ENCODE results near the gene MMP23B. TPM values are rescaled to one million over a fixed set of nuclear protein-coding genes. Genes with fewer than 3 reads are reported as not detected.
"Not testable (repeated sequence)": the region's sequence is repeated elsewhere in the genome, so short reads cannot be mapped to it uniquely, and the experiment has no call there.

The MMP23B gene
- total RNA-seq, 2 experiments from 2014 or later: 1.8 to 2.3 TPM

- CTCF ChIA-PET: interaction anchor here (0.9 kb wide), 1 partner anchor 10 kb away, joined by 3 read pairs; the partner anchor contains the start of gene MIB2
- peaks cover 6% of the 10 kb centered on the region for H3K4me1 Mint-ChIP-seq
- no peak for DNase-seq
- H3K4me3 Mint-ChIP-seq: no peak overlapping the region
- POLR2A ChIA-PET: no interaction called here
- peaks cover 2% of the 10 kb centered on the region for H3K36me3 Mint-ChIP-seq (ENCODE audit: low read depth)
- no peak overlapping the region for H3K27ac Mint-ChIP-seq
- H3K9me3 Mint-ChIP-seq: no peaks in the 10 kb centered on the region
- H3K27me3 Mint-ChIP-seq: peaks cover 2% of the 10 kb centered on the region
Observed at GRCh38 chr1:1625824-1626206, 6.2 kb upstream of the MMP23B start.

- H3K27me3 Mint-ChIP-seq: peaks cover 3% of the 10 kb centered on the region
- ChIA-PET POLR2A (no interaction called here), CTCF (interaction anchor here (0.9 kb wide), 1 partner anchor 10 kb away, joined by 3 read pairs; the partner anchor contains the start of gene MIB2)
- no peak for DNase-seq
- peaks cover 2% of the 10 kb centered on the region for H3K36me3 Mint-ChIP-seq (ENCODE audit: low read depth)
- peaks cover 6% of the 10 kb centered on the region for H3K4me1 Mint-ChIP-seq
- H3K9me3 Mint-ChIP-seq: no peaks in the 10 kb centered on the region
- no peak overlapping the region for H3K27ac Mint-ChIP-seq
- no peak overlapping the region for H3K4me3 Mint-ChIP-seq
Observed at GRCh38 chr1:1626207-1627141, 5.5 kb upstream of the MMP23B start.

DNA sequence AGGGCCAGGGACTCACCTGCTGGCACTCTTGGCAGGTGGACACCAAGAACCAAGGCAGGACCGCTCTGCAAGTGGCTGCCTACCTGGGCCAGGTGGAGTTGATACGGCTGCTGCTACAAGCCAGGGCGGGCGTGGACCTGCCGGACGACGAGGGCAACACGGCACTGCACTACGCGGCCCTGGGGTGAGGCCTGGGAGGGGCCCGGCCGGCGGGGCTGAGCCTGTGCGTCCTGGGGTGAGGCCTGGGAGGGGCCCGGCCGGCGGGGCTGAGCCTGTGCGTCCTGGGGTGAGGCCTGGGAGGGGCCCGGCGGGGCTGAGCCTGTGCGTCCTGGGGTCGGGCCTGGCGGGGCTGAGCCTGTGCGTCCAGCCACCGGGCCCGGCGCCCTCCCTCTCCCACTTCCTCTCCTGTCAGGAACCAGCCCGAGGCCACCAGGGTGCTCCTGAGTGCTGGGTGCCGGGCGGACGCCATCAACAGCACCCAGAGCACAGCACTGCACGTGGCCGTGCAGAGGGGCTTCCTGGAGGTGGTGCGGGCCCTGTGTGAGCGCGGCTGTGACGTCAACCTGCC, 4.6 kb upstream of the MMP23B start:
- ChIA-PET CTCF (no interaction called here), POLR2A (no interaction called here)
- Mint-ChIP-seq H3K4me3 (no peak overlapping the region), H3K36me3 (ENCODE audit: low read depth) (peaks cover 2% of the 10 kb centered on the region), H3K27me3 (peaks cover 4% of the 10 kb centered on the region), H3K4me1 (peaks cover 7% of the 10 kb centered on the region), H3K27ac (no peak overlapping the region), H3K9me3 (no peaks in the 10 kb centered on the region)
- DNase-seq: no peak

DNA sequence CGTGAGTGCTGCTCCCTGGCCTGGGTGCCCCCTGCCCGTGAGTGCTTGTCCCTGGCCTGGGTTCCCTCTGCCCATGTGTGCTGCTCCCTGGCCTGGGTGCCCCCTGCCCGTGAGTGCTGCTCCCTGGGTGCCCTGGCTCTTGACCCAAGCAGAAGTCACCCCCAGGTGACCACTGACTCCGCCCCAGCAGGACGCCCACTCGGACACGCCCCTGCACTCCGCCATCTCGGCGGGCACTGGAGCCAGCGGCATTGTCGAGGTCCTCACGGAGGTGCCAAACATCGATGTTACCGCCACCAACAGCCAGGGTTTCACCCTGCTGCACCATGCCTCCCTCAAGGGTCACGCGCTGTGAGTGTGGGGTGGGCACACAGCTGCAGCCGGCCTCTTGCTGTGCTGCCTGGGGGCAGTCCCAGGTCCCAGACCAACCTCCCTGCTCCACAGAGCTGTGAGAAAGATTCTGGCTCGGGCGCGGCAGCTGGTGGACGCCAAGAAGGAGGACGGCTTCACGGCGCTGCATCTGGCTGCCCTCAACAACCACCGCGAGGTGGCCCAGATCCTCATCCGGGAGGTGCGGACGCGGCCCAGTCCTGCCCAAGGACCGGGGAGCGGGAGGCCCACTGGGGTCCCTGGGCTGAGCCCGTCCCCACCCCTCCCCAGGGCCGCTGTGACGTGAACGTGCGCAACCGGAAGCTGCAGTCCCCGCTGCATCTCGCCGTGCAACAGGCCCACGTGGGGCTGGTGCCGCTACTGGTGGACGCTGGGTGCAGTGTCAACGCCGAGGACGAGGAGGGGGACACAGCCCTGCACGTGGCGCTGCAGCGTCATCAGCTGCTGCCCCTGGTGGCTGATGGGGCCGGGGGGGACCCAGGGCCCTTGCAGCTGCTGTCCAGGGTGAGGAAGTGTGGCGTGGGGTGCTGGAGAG, 3.9 kb upstream of the MMP23B start:
- no peak for DNase-seq
- POLR2A ChIA-PET: interaction anchor here (0.6 kb wide), 1 partner anchor 26 kb away, joined by 3 read pairs; no protein-coding TSS in a partner anchor
- Mint-ChIP-seq H3K27ac (peak overlapping the region; percentile 9), H3K36me3 (ENCODE audit: low read depth) (peaks cover 2% of the 10 kb centered on the region), H3K9me3 (no peaks in the 10 kb centered on the region), H3K27me3 (peaks cover 4% of the 10 kb centered on the region), H3K4me1 (peaks cover 7% of the 10 kb centered on the region), H3K4me3 (peak overlapping the region; percentile 5)
- CTCF ChIA-PET: interaction anchor here (0.9 to 1.8 kb wide), 5 partner anchors 8 to 77 kb away, joined by 3 to 6 read pairs (median 3); partner anchors contain the start of gene MIB2

- Mint-ChIP-seq H3K4me1 (peaks cover 7% of the 10 kb centered on the region), H3K27ac (peak overlapping the region; percentile 41)
- CTCF ChIA-PET: interaction anchor here (0.6 to 1.8 kb wide), 7 partner anchors 9 to 255 kb away, joined by 3 to 6 read pairs (median 3); partner anchors contain the start of gene MIB2
Observed at GRCh38 chr1:1628754-1629429, 3.1 kb upstream of the MMP23B start.

GRCh38 chr1:1629430-1630190, 2.4 kb upstream of the MMP23B start:
- peaks cover 4% of the 10 kb centered on the region for H3K27me3 Mint-ChIP-seq
- no peaks in the 10 kb centered on the region for H3K9me3 Mint-ChIP-seq
- peak overlapping the region; percentile 87 for H3K27ac Mint-ChIP-seq
- POLR2A ChIA-PET: no interaction called here
- H3K4me3 Mint-ChIP-seq: peak overlapping the region; percentile 63
- peaks cover 2% of the 10 kb centered on the region for H3K36me3 Mint-ChIP-seq (ENCODE audit: low read depth)
- peak; percentile 69 for DNase-seq
- peaks cover 7% of the 10 kb centered on the region for H3K4me1 Mint-ChIP-seq
- CTCF ChIA-PET: interaction anchor here (0.6 to 1.8 kb wide), 9 partner anchors 10 to 256 kb away, joined by 3 to 6 read pairs (median 3); partner anchors contain the start of gene MIB2

More at GRCh38 chr1:1628754-1629429, 3.1 kb upstream of the MMP23B start:
- no peaks in the 10 kb centered on the region for H3K9me3 Mint-ChIP-seq
- POLR2A ChIA-PET: interaction anchor here (0.6 kb wide), 1 partner anchor 26 kb away, joined by 3 read pairs; no protein-coding TSS in a partner anchor
- H3K27me3 Mint-ChIP-seq: peaks cover 4% of the 10 kb centered on the region
- peak overlapping the region; percentile 5 for H3K4me3 Mint-ChIP-seq
- DNase-seq: peak; percentile 37
- peaks cover 2% of the 10 kb centered on the region for H3K36me3 Mint-ChIP-seq (ENCODE audit: low read depth)

- POLR2A ChIA-PET: no interaction called here
- H3K27me3 Mint-ChIP-seq: peaks cover 4% of the 10 kb centered on the region
- peaks cover 7% of the 10 kb centered on the region for H3K4me1 Mint-ChIP-seq
- H3K27ac Mint-ChIP-seq: peak overlapping the region; percentile 97
- CTCF ChIA-PET: interaction anchor here (0.6 to 1.8 kb wide), 7 partner anchors 11 to 454 kb away, joined by 3 to 6 read pairs (median 3); partner anchors contain the start of gene MIB2
- DNase-seq: peak; percentile 94
- no peaks in the 10 kb centered on the region for H3K9me3 Mint-ChIP-seq
- H3K4me3 Mint-ChIP-seq: peak overlapping the region; percentile 74
- peaks cover 2% of the 10 kb centered on the region for H3K36me3 Mint-ChIP-seq (ENCODE audit: low read depth)
Observed at GRCh38 chr1:1630191-1630964, 1.6 kb upstream of the MMP23B start.

DNA sequence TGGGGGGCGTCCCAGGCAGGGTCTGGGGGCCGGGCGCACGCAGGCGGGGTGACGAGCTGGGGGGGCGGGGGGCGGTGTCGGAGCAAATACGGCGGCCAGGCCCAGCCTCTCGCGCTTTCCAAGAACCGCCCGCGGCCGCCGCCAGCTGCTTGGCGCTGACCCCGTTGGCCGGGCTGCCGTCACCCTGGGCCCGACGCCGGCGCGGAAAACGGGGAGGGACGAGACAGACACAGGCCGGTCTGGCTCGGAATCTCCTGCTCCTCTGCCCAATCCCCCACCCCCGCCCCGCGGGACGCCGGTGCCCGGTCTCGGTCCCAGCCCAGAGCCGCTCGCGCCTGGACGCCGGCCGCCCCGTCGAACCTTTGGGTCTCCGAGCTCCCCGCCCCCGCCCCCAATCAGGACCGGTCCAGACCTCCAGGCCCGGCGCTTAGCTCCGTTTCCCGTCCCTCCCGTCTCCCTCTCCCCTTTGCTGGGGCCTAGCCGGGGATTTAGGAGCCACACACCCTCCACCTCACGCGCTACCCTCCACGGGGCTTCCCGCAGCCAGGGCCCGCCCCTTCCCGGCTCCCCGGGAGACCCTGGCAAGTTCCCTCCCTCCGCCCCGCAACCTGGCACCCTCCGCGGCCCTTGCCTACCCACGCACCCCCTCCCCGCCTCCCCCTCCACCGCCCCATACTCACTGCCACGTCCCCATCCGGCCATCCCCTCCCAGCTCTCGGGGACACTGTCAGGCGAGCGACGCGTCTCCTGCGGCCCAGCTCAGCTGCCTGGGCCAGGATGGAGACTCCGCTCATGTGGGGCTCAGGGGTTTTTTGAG, 800 bp upstream of the MMP23B start:
- POLR2A ChIA-PET: no interaction called here
- H3K4me3 Mint-ChIP-seq: no peak overlapping the region
- H3K4me1 Mint-ChIP-seq: peaks cover 7% of the 10 kb centered on the region
- H3K36me3 Mint-ChIP-seq (ENCODE audit: low read depth): peaks cover 2% of the 10 kb centered on the region
- H3K27me3 Mint-ChIP-seq: peaks cover 4% of the 10 kb centered on the region
- H3K9me3 Mint-ChIP-seq: no peaks in the 10 kb centered on the region
- peak overlapping the region; percentile 78 for H3K27ac Mint-ChIP-seq
- no peak for DNase-seq
- CTCF ChIA-PET: interaction anchor here (0.6 to 1.6 kb wide), 4 partner anchors 16 to 454 kb away, joined by 3 to 4 read pairs (median 3); partner anchors contain the start of gene MIB2

GRCh38 chr1:1633409-1633808, 1.4 kb downstream of the MMP23B start:
- H3K27ac Mint-ChIP-seq; H3K4me1 Mint-ChIP-seq; DNase-seq; H3K36me3 Mint-ChIP-seq (ENCODE audit: low read depth); H3K9me3 Mint-ChIP-seq; H3K4me3 Mint-ChIP-seq; H3K27me3 Mint-ChIP-seq; CTCF ChIA-PET; POLR2A ChIA-PET: not testable (repeated sequence)

DNA sequence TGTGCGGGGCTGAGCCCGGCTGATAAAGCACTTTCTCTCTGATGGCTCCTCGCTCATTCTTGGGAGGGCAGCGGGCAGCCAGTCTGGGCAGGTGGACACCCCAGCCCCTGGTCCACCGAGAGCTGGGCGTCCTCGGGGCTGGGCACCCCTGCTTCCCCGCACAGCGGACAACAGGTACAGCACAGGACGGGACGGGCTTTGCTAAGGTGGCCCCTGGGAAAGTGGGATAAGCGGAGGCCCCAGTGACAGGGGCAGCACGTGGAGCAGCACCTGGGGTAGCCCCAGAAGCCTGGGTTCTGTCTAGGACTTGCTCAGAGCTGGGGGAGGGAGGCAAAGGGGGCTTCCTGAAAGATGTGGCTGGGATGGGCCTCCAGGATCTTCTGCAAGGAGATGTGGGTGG, 2.6 kb downstream of the MMP23B start:
- DNase-seq; H3K4me1 Mint-ChIP-seq; H3K27me3 Mint-ChIP-seq; H3K4me3 Mint-ChIP-seq; H3K9me3 Mint-ChIP-seq; H3K27ac Mint-ChIP-seq; CTCF ChIA-PET; H3K36me3 Mint-ChIP-seq (ENCODE audit: low read depth); POLR2A ChIA-PET: not testable (repeated sequence)

Measured in activated CD4-positive, alpha-beta T cell treated with anti-CD3 and anti-CD28 coated beads, Interleukin-2, amount 10 ng/mL, durations not matched to agents 7 days and 5 days (primary cell).